ENCODE measurements around the gene MRAP.

- no peak for TF ChIP-seq CTCF (IDR thresholded peaks at IDR 0.05)
- TF ChIP-seq POLR2A (IDR thresholded peaks at IDR 0.05) = no peak
- no peak for TF ChIP-seq POLR2AphosphoS5 (IDR thresholded peaks at IDR 0.05)
Observed at GRCh38 chr21:32307706-32308105, 9.1 kb downstream of the MRAP start.
